Measurements from ENCODE around the gene ATP1B1. TPM values are rescaled to one million over a fixed set of nuclear protein-coding genes. Genes with fewer than 3 reads are reported as not detected.

ATP1B1 gene
- total RNA-seq, 1 experiment from 2014 or later = 48.6 TPM

- H4K20me1 ChIP-seq (ENCODE audit: insufficient read depth) = no peaks in the 10 kb centered on the region
- H3K9me3 ChIP-seq (ENCODE audit: control insufficient read depth in 1 of 2, insufficient read depth in 1 of 2, low read depth in 1 of 2, low read length in 2 of 2) = no peaks in the 10 kb centered on the region
- CTCF ChIA-PET = no interaction called here
- no peak overlapping the region for H3K9ac ChIP-seq (ENCODE audit: low read length)
- H3K4me2 ChIP-seq (ENCODE audit: low read length) = no peak overlapping the region
- DNase-seq (ENCODE audit: low read depth, low spot score) (no peak), ATAC-seq (no peak)
- no peaks in the 10 kb centered on the region for H3K9me2 ChIP-seq (ENCODE audit: insufficient read depth)
- POLR2A ChIA-PET = no interaction called here
- no TSS peak for BruUV-seq (replicated peaks)
- H3K36me3 ChIP-seq (ENCODE audit: control insufficient read depth in 1 of 2, insufficient read depth in 2 of 2, low read length in 2 of 2) = no peaks in the 10 kb centered on the region
- no peak overlapping the region for H3K27ac ChIP-seq (ENCODE audit: low read depth, low read length)
- H3K4me3 ChIP-seq (replicated peaks in 1 of 2; ENCODE audit: low read depth in 1 of 2, low read length in 2 of 2) = no peak overlapping the region
- H3K27me3 ChIP-seq (ENCODE audit: insufficient read depth, low read length) = no peaks in the 10 kb centered on the region
- RAD21 ChIA-PET (ENCODE audit: low non-redundant PET in 1 of 2, low total read pairs in 2 of 2, uncharacterized antibody in 2 of 2, unreplicated experiment in 2 of 2) = no interaction called here
- H3K4me1 ChIP-seq (ENCODE audit: control insufficient read depth in 1 of 2, insufficient read depth in 2 of 2, low read length in 2 of 2) = no peaks in the 10 kb centered on the region
- intact Hi-C loops (cut with micrococcal nuclease) = no loop called here
- no peak overlapping the region for H2AFZ ChIP-seq (ENCODE audit: low read depth, low read length, poor library complexity, severe bottlenecking)
- TF ChIP-seq CEBPB (IDR thresholded peaks at IDR 0.05; ENCODE audit: low read depth) (no peak), SP1 (IDR thresholded peaks at IDR 0.05; ENCODE audit: low read depth) (no peak), JUND (IDR thresholded peaks at IDR 0.05) (no peak), EZH2 (IDR thresholded peaks at IDR 0.05) (no peak), ELF1 (IDR thresholded peaks at IDR 0.05; ENCODE audit: borderline replicate concordance, low read depth) (no peak), POLR2AphosphoS5 (IDR thresholded peaks at IDR 0.05; ENCODE audit: low read depth, low read length) (no peak), MAX (IDR thresholded peaks at IDR 0.05) (no peak), EZH2phosphoT487 (IDR thresholded peaks at IDR 0.05; ENCODE audit: borderline replicate concordance) (no peak), ZFX (IDR thresholded peaks at IDR 0.05) (no peak), SIN3A (IDR thresholded peaks at IDR 0.05; ENCODE audit: low read depth) (no peak), TCF7L2 (IDR thresholded peaks at IDR 0.05; ENCODE audit: borderline replicate concordance, extremely low read depth, insufficient read depth, insufficient read length) (no peak), EGR1 (IDR thresholded peaks at IDR 0.05; ENCODE audit: low read depth) (no peak)
- TF ChIP-seq, protein P1, sequence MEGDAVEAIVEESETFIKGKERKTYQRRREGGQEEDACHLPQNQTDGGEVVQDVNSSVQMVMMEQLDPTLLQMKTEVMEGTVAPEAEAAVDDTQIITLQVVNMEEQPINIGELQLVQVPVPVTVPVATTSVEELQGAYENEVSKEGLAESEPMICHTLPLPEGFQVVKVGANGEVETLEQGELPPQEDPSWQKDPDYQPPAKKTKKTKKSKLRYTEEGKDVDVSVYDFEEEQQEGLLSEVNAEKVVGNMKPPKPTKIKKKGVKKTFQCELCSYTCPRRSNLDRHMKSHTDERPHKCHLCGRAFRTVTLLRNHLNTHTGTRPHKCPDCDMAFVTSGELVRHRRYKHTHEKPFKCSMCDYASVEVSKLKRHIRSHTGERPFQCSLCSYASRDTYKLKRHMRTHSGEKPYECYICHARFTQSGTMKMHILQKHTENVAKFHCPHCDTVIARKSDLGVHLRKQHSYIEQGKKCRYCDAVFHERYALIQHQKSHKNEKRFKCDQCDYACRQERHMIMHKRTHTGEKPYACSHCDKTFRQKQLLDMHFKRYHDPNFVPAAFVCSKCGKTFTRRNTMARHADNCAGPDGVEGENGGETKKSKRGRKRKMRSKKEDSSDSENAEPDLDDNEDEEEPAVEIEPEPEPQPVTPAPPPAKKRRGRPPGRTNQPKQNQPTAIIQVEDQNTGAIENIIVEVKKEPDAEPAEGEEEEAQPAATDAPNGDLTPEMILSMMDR (IDR thresholded peaks at IDR 0.05 in 2 of 3, conservative IDR thresholded peaks at IDR 0.05 in 1 of 3; ENCODE audit: borderline replicate concordance in 1 of 3, insufficient read depth in 1 of 3, low read depth in 2 of 3, low read length in 2 of 3) = no peak
- H3K79me2 ChIP-seq (ENCODE audit: insufficient read depth, low read length) = no peaks in the 10 kb centered on the region
Observed at GRCh38 chr1:169070547-169070946, 35.9 kb upstream of the ATP1B1 start.
